HG02798 (cell line): ENCODE measurements around the gene ELMOD3.
A peak's percentile ranks its signal among the peaks of the same experiment; 100 is the strongest.
"Not testable (repeated sequence)": the region's sequence is repeated elsewhere in the genome, so short reads cannot be mapped to it uniquely, and the experiment has no call there.

Experiments used
- ATAC-seq: cut with Tn5 transposase; IDR thresholded peaks from one replicate; pipeline ENCODE4 v1.9.1; 2021; ENCODE audit warnings: mild to moderate bottlenecking; ENCODE audit not compliant: unreplicated experiment, poor library complexity

Gene ELMOD3

DNA sequence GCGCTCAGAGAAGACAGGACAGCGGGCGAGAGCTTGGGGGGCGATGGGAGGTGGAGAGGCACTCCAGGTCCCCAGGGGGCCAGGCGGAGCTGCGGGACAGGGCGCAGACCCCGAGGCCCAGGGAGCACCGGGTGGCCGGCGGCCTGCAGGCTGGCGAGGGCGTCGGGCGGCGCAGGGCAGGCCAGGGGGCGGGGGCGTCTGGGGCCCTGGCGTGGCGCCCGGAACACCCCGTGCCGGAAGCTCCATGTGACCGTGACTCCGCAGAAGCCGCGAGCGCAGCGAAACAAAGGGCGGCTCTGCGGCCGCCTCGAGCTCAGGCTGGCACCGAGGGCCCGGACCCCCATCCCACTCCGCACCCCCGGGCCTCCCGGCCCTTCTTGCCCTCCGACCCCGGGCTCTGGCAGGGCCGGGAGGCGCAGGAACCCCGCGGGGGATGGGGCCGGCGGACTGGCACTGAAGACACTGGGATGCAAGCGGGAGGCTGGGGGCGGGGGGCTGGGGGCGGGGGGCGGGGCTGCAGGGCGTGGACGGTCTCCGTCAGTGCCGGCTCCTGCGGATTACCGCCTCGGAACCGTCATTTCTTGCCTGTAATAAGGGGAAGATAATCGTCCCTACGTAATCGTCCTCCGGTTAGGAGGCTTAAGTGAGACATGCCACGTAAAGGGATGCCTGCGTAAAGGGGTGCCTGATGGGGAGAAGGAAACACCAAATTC lies 83.1 kb downstream of the ELMOD3 start:
- ATAC-seq, result peak; percentile 90

DNA sequence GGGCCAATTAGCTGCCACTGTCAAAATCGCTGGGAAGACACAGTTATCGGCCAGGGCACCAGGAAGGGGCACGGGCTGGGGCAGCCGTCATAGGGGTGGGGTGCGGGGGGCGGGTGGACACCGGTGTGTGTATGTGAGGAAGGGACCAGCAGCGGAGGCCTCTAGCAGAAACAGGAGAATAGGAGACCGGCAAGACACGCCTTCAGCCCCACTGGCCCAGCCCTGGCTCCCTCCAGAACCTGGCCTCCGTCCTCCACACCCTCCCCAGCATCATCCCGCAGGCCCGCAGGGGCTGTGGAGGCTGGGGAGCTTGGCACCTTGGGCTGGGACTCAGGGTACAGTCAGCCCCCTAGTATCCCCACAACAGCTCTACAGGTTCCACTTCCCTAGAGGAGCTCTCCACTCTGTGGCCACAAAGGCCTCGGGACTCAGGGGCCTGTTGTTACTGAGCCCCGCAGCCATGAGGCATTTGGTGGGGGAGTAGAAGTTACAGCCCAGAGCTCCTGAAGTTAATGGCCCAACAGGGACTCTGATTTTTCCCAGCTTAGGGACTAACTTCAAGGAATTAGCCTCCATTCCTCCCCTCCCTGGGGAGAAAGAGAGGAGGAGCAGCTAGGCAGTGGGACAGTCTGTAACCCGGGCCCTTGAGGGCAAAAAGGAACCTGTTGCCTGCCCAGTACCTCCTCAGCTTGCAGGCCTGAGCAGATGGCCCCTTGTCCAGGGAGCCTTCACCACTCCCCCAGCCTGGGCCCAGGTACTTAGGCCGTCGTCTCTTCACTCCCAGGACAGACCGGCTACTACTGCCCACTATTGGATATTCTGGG lies 83.8 kb downstream of the ELMOD3 start:
- peak; percentile 5 for ATAC-seq

DNA sequence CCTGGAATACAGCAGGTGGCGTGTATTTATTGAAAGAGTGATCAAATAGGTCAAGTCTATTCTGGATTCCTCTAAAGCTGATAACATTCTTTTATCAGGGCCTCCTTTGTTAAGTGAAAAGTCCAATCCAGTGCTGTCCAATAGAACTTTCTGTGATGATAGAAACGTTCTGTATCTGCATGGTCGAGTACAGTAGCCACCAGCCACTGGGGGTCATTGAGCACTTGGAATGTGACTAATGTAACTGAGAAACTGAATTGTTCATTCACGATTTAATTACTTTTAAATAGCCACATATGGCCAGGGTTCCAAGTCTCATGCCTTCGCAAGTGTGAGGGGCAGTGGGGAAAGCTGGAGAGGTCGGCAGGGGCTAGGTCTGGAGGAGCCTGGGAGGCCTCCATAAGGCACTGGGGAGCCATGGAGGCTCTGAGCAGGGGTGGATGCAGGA lies 84.5 kb downstream of the ELMOD3 start:
- ATAC-seq, result no peak

DNA sequence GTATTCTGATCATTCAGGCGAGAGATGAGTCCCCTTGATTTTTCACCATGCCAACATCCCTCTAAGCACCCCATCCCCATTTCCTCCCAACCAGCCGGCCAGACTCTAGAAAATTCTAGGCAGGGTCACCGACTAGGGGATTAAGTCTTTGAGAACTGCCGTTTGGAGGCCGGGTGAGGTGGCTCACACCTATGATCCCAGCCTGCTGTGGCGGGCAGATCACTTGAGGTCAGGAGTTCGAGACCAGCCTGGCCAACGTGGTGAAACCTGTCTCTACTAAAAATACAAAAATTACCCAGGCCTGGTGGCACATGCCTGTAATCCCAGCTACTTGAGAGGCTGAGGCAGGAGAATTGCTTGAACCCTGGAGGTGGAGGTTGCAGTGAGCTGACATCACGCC lies 85.0 kb downstream of the ELMOD3 start:
- not testable (repeated sequence) for ATAC-seq

DNA sequence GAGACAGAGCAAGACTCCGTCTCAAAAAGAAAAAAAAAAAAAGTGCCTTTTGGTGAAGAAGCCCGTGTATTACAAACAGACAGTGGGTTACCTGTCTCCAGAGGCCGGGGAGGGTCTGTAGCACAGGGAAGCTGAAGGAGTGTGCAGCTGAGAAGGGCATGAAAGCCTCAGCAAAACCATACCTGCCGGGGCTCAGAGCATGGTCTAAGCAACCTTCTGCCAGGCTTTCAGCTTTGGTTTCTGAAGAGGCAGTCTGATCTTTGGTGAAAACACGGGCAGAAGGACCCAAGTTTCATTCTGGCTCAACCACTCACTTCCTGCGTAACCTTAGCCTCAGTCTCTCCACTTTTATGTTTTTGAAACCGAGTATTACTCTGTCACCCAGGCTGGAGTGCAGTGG lies 85.4 kb downstream of the ELMOD3 start:
- no peak for ATAC-seq

DNA sequence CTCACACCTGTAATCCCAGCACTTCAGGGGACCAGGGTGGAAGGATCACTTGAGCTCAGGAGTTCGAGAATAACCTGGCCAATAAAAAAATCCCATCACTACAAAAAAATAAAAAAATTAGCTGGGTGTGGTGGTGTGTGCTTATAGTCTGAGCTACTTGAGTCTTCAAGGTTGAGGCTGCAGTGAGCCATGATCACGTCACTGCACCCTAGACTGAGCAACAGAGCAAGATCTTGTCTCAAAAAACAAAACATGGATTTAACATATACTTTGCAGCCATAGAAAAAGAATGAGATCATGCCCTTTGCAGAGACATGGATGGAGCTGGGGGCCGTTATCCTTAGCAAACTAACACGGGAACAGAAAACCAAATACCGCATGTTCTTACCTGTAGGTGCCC lies 86.2 kb downstream of the ELMOD3 start:
- ATAC-seq, result no peak
